Measurements from ENCODE around the gene SPATA31E1.
"Not testable (repeated sequence)": the region's sequence is repeated elsewhere in the genome, so short reads cannot be mapped to it uniquely, and the experiment has no call there.

DNA sequence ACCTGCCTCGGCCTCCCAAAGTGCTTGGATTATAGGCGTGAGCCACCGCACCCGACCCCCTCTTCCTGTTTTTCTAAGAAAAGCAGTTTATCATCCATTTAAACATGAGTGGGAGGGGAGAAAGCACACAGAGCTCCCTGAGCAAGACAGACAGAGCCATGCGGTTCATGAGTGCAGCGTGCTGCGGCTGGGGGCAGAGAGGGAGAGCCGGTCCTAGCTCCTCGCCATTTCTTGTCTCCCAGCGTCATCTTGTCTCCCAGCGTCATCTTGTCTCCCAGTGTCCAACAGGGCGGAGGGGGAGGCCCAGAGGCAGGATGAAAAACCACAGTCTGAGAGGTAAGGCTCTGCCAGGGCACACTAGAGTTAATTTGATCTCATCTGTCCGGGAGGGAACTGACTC, 36.3 kb downstream of the SPATA31E1 start:
- TF ChIP-seq, protein P1, sequence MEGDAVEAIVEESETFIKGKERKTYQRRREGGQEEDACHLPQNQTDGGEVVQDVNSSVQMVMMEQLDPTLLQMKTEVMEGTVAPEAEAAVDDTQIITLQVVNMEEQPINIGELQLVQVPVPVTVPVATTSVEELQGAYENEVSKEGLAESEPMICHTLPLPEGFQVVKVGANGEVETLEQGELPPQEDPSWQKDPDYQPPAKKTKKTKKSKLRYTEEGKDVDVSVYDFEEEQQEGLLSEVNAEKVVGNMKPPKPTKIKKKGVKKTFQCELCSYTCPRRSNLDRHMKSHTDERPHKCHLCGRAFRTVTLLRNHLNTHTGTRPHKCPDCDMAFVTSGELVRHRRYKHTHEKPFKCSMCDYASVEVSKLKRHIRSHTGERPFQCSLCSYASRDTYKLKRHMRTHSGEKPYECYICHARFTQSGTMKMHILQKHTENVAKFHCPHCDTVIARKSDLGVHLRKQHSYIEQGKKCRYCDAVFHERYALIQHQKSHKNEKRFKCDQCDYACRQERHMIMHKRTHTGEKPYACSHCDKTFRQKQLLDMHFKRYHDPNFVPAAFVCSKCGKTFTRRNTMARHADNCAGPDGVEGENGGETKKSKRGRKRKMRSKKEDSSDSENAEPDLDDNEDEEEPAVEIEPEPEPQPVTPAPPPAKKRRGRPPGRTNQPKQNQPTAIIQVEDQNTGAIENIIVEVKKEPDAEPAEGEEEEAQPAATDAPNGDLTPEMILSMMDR (IDR thresholded peaks at IDR 0.05): not testable (repeated sequence)
- TF ChIP-seq POLR2A (IDR thresholded peaks at IDR 0.05): not testable (repeated sequence)

Data from right lobe of liver (tissue), 4 donors.